H1 (cell line): Measurements from ENCODE around the gene ZYX. TPM values are rescaled to one million over a fixed set of nuclear protein-coding genes. Genes with fewer than 3 reads are reported as not detected.

Experiments used
- JUND ChIP-seq: IDR thresholded peaks from 2 replicates; pipeline ENCODE4 v1.6.1; 2011; ENCODE audit warnings: mild to moderate bottlenecking, improper control_type of control experiment, low read length
- MAX ChIP-seq: IDR thresholded peaks from 2 replicates; pipeline ENCODE4 v1.6.1; 2012; ENCODE audit warnings: inconsistent platforms
- POLR2AphosphoS5 ChIP-seq: IDR thresholded peaks from 2 replicates; pipeline ENCODE4 v1.6.1; 2011; ENCODE audit warnings: low read depth, low read length
- SIX5 ChIP-seq: IDR thresholded peaks from 2 replicates; pipeline ENCODE4 v1.6.1; 2011; ENCODE audit warnings: mild to moderate bottlenecking, low read depth, low read length
- TCF12 ChIP-seq: IDR thresholded peaks from 2 replicates; pipeline ENCODE4 v1.6.1; 2011; ENCODE audit warnings: low read depth, mild to moderate bottlenecking, low read length
- YY1 ChIP-seq: IDR thresholded peaks from 2 replicates; pipeline ENCODE4 v1.6.1; 2011; ENCODE audit warnings: low read depth, mild to moderate bottlenecking, low read length
- polyA plus RNA-seq, 7 experiments: library from polyadenylated mRNA; depleted of rRNA in 3 of 7; stranded (reverse) in 5 of 7; unstranded in 2 of 7; fragments of >200 nt in 5 of 7; fragments of 200-250 nt in 2 of 7; gene quantifications; 1 replicate in 5 of 7; 2 replicates in 1 of 7; 4 replicates in 1 of 7; pipeline versions ENCODE4 v1.2.1 to v1.2.3, GENCODE V29; 2011 to 2013; ENCODE audit warnings: missing spikeins in 2 of 7, mixed read lengths in 2 of 7
- total RNA-seq: library from RNA; stranded (reverse); fragmentation: NEBNext Ultra II Directional; extraction: Animal tissue kit (Norgen Biotek cat#: 25700); gene quantifications from 2 replicates; pipeline ENCODE4 v1.2.1, GENCODE V29; 2021

The ZYX gene
- total and polyA plus RNA-seq, 2 of the 8 experiments (the other 6 are each of a cell fraction or from before 2014, with no cell fraction given) = 40.6 to 159 TPM

DNA sequence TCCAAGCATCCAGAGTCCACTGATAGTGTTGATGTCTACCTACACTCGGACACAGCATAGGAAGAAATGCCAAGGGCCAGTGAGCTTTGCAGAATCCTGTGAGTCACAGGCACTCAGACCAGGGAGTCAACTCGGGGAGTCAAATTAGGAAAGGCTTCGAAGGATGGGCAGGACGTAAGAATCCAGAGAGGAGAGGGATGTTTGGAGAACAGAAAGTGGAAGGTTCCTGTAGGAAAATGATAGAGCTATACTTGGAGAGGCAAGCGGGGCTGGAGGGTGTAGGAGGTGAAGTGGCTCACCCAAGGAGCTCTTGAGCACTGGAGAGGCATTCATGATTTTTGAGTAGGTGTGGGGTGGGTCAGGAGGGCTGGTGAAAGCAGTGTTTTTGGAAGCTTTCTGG lies 3.0 kb downstream of the ZYX start (continued):
- TF ChIP-seq SIX5 = no peak
- no peak for TF ChIP-seq YY1
- TF ChIP-seq POLR2AphosphoS5 = no peak; the same call in 1 of the 2 replicates
- no peak for TF ChIP-seq MAX
- no peak for TF ChIP-seq TCF12
- TF ChIP-seq JUND = no peak
